GM12801 (cell line): ENCODE measurements around the gene MAD2L1BP.

Source experiments
- TF ChIP-seq, protein P1 (sequence below): IDR thresholded peaks from one replicate; pipeline ENCODE4 v1.5.1; 2011; ENCODE audit warnings: control low read depth; ENCODE audit not compliant: insufficient read length; ENCODE audit errors: extremely low read depth

MAD2L1BP gene

DNA sequence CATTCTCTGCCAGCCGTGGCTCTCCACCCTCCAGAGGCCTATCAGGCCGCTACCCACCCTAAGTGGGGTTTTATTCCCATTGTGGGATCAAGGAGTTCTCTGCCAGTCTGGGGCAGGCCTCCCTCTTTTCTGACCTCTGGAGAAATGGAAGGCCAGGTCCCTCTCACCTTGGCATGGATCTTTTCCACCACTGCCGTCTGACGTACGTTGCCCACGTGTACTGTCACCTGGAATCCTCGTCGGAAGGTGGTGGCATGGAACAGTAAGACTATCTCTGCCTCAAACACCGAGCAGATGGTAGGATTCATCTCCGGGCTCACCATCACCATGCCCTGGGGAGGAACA is 13.8 kb upstream of the MAD2L1BP start:
- TF ChIP-seq, protein P1, sequence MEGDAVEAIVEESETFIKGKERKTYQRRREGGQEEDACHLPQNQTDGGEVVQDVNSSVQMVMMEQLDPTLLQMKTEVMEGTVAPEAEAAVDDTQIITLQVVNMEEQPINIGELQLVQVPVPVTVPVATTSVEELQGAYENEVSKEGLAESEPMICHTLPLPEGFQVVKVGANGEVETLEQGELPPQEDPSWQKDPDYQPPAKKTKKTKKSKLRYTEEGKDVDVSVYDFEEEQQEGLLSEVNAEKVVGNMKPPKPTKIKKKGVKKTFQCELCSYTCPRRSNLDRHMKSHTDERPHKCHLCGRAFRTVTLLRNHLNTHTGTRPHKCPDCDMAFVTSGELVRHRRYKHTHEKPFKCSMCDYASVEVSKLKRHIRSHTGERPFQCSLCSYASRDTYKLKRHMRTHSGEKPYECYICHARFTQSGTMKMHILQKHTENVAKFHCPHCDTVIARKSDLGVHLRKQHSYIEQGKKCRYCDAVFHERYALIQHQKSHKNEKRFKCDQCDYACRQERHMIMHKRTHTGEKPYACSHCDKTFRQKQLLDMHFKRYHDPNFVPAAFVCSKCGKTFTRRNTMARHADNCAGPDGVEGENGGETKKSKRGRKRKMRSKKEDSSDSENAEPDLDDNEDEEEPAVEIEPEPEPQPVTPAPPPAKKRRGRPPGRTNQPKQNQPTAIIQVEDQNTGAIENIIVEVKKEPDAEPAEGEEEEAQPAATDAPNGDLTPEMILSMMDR = no peak

DNA sequence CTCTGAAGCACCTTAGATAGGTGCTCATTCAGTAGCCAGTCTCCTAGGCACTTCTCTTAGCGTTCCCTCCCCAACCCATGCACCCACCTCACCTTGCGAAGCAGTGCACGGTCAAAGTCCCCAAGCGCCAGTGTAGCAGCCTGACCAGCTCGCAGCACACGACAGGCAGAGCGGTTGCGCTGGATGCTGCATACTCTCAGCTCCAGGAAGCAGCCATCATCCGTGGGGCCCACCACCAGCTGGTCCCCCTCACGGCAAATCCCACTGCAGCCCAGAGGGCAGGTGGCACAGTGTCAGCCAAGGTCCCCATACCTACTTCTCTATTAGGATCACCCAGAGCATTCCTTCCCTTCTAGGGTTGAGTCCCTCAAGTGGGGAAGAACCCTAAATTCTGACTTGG is 13.1 kb upstream of the MAD2L1BP start:
- TF ChIP-seq, protein P1 = no peak

DNA sequence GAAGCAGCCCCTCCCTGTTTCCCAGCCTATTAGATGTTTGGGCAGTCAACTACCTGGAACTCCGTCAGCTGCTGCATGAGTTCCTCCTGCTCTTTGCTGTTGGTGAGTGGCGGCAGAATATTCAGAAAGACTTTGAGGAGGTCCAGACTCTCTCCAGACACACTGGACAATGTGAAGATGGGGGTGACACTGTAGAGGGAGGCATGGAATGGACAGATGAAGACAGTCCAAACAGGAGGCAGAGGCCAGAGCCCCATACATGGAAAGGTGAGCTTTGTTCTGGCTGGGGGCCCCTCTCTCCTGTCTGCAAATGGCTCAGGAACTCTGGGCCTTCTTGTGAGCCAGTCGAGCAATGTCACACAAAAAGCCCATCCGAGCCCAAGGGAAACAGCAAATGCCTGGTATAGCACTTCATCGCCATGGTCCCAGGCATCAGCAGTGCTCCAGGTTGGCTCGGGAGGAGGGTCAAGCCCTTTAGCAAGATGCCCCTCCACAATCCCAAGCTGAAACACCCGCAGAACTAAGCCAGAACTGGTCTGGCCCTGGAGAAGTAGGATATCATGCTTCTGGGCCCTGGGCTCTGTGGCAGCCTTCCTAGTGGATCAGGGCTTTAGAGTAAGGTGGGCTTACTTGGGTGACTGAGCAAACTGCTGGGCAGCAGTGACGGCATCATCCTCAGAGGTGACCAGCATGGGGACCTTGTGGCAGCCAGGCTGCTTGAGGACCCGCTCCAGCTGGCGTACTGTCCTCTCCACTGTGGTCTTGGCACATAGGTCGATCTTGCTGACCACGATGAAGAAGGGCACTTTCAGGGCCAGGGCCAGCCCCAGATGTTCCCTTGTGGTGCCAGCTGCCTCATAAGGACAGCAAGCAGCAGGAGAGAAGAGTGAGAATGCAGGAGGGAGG is 11.5 kb upstream of the MAD2L1BP start:
- TF ChIP-seq, protein P1 = no peak

GRCh38 chr6:43624786-43625288 is 10.8 kb upstream of the MAD2L1BP start:
- TF ChIP-seq, protein P1 = no peak

DNA sequence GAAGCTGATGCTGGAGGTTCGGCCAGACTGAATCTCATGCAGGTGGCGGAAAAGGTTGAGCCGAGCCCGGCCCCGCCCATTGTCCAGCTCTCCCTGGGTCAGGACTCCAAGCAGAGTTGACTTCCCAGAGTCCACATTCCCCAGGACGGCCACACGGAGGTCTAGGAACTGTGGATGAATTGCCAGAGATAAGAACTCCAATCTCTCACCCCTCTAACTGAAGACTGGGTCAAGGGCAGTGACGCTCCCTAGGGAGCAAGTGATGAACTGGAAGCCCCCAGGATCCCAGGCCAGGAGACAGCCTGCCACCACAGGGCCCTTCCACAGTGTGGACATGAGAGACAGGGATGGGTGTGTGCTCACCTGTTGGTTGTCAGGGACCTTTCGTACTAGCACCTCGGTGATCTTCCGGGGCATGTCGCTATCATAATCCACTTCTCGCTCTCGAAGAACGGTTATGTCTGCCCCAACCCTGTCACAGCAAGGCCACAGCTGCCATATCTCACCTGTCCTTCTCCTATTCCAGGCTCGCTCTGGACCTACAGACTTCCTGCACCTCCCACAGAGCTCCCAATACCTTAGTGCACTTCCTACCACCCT is 10.1 kb upstream of the MAD2L1BP start:
- TF ChIP-seq, protein P1 = no peak

- TF ChIP-seq, protein P1 = no peak
These were observed 8.4 kb upstream of the MAD2L1BP start for GRCh38 chr6:43627008-43627825.
